GM12878 (cell line): ENCODE results near the gene SMPD3.

Experiments
- ATF2 ChIP-seq: IDR thresholded peaks from 2 replicates; pipeline ENCODE4 v1.6.1; 2012; ENCODE audit warnings: low read length, inconsistent platforms
- CBFB ChIP-seq: IDR thresholded peaks from 2 replicates; pipeline ENCODE4 v1.6.1; 2016; ENCODE audit warnings: antibody characterized with exemption, low read depth
- ELK1 ChIP-seq: IDR thresholded peaks from 2 replicates; pipeline ENCODE4 v1.6.1; 2012; ENCODE audit warnings: low read depth, low read length, improper control_type of control experiment
- EZH2 ChIP-seq: IDR thresholded peaks from 2 replicates; pipeline ENCODE4 v1.6.1; 2012; ENCODE audit warnings: low read depth, mild to moderate bottlenecking, control low read depth, inconsistent platforms, low read length, borderline replicate concordance; ENCODE audit not compliant: control insufficient read depth
- PBX3 ChIP-seq: IDR thresholded peaks from 2 replicates; pipeline ENCODE4 v1.6.1; 2011; ENCODE audit warnings: mild to moderate bottlenecking, low read depth, low read length, moderate library complexity; ENCODE audit not compliant: insufficient replicate concordance
- POLR2A ChIP-seq: IDR thresholded peaks from 2 replicates; pipeline ENCODE4 v1.6.1; 2011; ENCODE audit warnings: low read depth, mild to moderate bottlenecking, low read length
- SP1 ChIP-seq: IDR thresholded peaks from one replicate; pipeline ENCODE4 v1.6.1; 2011; ENCODE audit warnings: low read depth, low read length
- SUZ12 ChIP-seq: fragments of 200-600 bp; sonication (generic); IDR thresholded peaks from one replicate; pipeline ENCODE4 v1.6.1; 2018; ENCODE audit warnings: antibody characterized with exemption, mild to moderate bottlenecking; ENCODE audit not compliant: unreplicated experiment
- TF ChIP-seq, protein P1 (sequence below): IDR thresholded peaks from 2 replicates; pipeline ENCODE4 v1.6.1; 2012; ENCODE audit warnings: mild to moderate bottlenecking, low read depth, low read length

GRCh38 chr16:68369168-68369567 lies 79.1 kb downstream of the SMPD3 start:
- no peak for TF ChIP-seq ATF2
- TF ChIP-seq PBX3 = no peak
- TF ChIP-seq, protein P1, sequence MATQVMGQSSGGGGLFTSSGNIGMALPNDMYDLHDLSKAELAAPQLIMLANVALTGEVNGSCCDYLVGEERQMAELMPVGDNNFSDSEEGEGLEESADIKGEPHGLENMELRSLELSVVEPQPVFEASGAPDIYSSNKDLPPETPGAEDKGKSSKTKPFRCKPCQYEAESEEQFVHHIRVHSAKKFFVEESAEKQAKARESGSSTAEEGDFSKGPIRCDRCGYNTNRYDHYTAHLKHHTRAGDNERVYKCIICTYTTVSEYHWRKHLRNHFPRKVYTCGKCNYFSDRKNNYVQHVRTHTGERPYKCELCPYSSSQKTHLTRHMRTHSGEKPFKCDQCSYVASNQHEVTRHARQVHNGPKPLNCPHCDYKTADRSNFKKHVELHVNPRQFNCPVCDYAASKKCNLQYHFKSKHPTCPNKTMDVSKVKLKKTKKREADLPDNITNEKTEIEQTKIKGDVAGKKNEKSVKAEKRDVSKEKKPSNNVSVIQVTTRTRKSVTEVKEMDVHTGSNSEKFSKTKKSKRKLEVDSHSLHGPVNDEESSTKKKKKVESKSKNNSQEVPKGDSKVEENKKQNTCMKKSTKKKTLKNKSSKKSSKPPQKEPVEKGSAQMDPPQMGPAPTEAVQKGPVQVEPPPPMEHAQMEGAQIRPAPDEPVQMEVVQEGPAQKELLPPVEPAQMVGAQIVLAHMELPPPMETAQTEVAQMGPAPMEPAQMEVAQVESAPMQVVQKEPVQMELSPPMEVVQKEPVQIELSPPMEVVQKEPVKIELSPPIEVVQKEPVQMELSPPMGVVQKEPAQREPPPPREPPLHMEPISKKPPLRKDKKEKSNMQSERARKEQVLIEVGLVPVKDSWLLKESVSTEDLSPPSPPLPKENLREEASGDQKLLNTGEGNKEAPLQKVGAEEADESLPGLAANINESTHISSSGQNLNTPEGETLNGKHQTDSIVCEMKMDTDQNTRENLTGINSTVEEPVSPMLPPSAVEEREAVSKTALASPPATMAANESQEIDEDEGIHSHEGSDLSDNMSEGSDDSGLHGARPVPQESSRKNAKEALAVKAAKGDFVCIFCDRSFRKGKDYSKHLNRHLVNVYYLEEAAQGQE = no peak
- TF ChIP-seq CBFB = no peak
- no peak for TF ChIP-seq EZH2
- TF ChIP-seq ELK1 = no peak
- no peak for TF ChIP-seq POLR2A
- no peak for TF ChIP-seq SP1
- TF ChIP-seq SUZ12 = no peak
